Adrenal gland (tissue), 5 donors: ENCODE measurements around the gene MARS1.

Experiments
- POLR2A ChIP-seq, 2 donors: fragments of 450-650 bp; IDR thresholded peaks; one replicate each; pipeline ENCODE4 v1.6.1; 2017; ENCODE audit warnings: antibody characterized with exemption in 2 of 2, mild to moderate bottlenecking in 2 of 2, moderate library complexity in 1 of 2
- TF ChIP-seq, protein P1 (sequence below), 6 experiments: fragments of 450-650 bp in 4 of 6; fragments of 200-600 bp in 2 of 6; sonication (generic) in 1 of 6; IDR thresholded peaks; 1 replicate in 5 of 6; 2 replicates in 1 of 6; pipeline versions ENCODE4 v1.5.1 to v1.8.0; 2016 to 2021; ENCODE audit warnings: antibody characterized with exemption in 6 of 6, mild to moderate bottlenecking in 2 of 6, moderate library complexity in 1 of 6
- donor health status: DM: no; HTN: no; CAD: no.

- TF ChIP-seq, protein P1, sequence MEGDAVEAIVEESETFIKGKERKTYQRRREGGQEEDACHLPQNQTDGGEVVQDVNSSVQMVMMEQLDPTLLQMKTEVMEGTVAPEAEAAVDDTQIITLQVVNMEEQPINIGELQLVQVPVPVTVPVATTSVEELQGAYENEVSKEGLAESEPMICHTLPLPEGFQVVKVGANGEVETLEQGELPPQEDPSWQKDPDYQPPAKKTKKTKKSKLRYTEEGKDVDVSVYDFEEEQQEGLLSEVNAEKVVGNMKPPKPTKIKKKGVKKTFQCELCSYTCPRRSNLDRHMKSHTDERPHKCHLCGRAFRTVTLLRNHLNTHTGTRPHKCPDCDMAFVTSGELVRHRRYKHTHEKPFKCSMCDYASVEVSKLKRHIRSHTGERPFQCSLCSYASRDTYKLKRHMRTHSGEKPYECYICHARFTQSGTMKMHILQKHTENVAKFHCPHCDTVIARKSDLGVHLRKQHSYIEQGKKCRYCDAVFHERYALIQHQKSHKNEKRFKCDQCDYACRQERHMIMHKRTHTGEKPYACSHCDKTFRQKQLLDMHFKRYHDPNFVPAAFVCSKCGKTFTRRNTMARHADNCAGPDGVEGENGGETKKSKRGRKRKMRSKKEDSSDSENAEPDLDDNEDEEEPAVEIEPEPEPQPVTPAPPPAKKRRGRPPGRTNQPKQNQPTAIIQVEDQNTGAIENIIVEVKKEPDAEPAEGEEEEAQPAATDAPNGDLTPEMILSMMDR (IDR thresholded peaks at IDR 0.05) = no peak
- TF ChIP-seq POLR2A (IDR thresholded peaks at IDR 0.05) = no peak
Observed at GRCh38 chr12:57461917-57462250, 26.0 kb upstream of the MARS1 start.
